Thymus (tissue), 11 donors: ENCODE results near the gene SF3B2. TPM values are rescaled to one million over a fixed set of nuclear protein-coding genes. Genes with fewer than 3 reads are reported as not detected.

ENCODE experiments used
- DNase-seq, 9 donors: peaks; one replicate each; pipeline ENCODE4 v3.0.0-alpha.2; 2013; ENCODE audit warnings: low spot score in 9 of 9, low read depth in 6 of 9, missing footprints in 1 of 9
- H3K27ac ChIP-seq, 2 donors: one replicate each; pipeline ENCODE4 v1.5.1; 2013; ENCODE audit warnings: control low read depth in 1 of 2, low read depth in 1 of 2, low read length in 1 of 2, mild to moderate bottlenecking in 1 of 2, moderate library complexity in 1 of 2
- H3K27me3 ChIP-seq, 2 donors: one replicate each; pipeline ENCODE4 v1.5.1; 2013; ENCODE audit warnings: low read length in 1 of 2; ENCODE audit not compliant: control insufficient read depth in 2 of 2, insufficient read depth in 1 of 2
- H3K36me3 ChIP-seq, 2 donors: one replicate each; pipeline ENCODE4 v1.5.1; 2013; ENCODE audit warnings: low read length in 1 of 2, mild to moderate bottlenecking in 1 of 2, moderate library complexity in 1 of 2; ENCODE audit not compliant: control insufficient read depth in 2 of 2, insufficient read depth in 2 of 2
- H3K4me1 ChIP-seq, 2 donors: one replicate each; pipeline ENCODE4 v1.5.1; 2013; ENCODE audit warnings: low read length in 2 of 2; ENCODE audit not compliant: control insufficient read depth in 2 of 2, insufficient read depth in 2 of 2
- H3K4me3 ChIP-seq, 2 donors: one replicate each; pipeline ENCODE4 v1.5.1; 2013; ENCODE audit warnings: low read length in 2 of 2, control low read depth in 1 of 2, mild to moderate bottlenecking in 1 of 2
- H3K9me3 ChIP-seq, 2 donors: one replicate each; pipeline ENCODE4 v1.5.1; 2013; ENCODE audit warnings: low read length in 1 of 2, mild to moderate bottlenecking in 1 of 2; ENCODE audit not compliant: control insufficient read depth in 2 of 2, insufficient read depth in 1 of 2
- WGBS: extraction: QIAGEN DNeasy Blood & Tissue Kit; methylation state at CpG from one replicate; pipeline ENCODE4 v1.1.7; 2013; 5-methylcytosine and 5-hydroxymethylcytosine counted together
- polyA plus RNA-seq: library from polyadenylated mRNA; stranded (reverse); fragments of 200-250 nt; gene quantifications from one replicate; pipeline ENCODE4 v1.2.3, GENCODE V29; 2013
- total RNA-seq: library from RNA; stranded (reverse); fragments of 120-200 nt; gene quantifications from one replicate; pipeline ENCODE4 v1.2.4, GENCODE V29; 2013
- donor health status: healthy.

Gene SF3B2
- total and polyA plus RNA-seq, 2 donors = 127 to 147 TPM

- H3K9me3 ChIP-seq = peaks cover 0 to 2% of the 10 kb centered on the region in 2 donors
- DNase-seq = no peak
- peaks cover 5 to 9% of the 10 kb centered on the region in 2 donors for H3K4me1 ChIP-seq
- no peaks in the 10 kb centered on the region for H3K27me3 ChIP-seq
- H3K36me3 ChIP-seq = no peaks in the 10 kb centered on the region
- 97% methylated on average over 81 of the region's 81 CpGs for WGBS
- H3K4me3 ChIP-seq = no peak overlapping the region
- H3K27ac ChIP-seq = no peak overlapping the region
Measured at GRCh38 chr11:66042227-66042995, 9.8 kb upstream of the SF3B2 start.

DNA sequence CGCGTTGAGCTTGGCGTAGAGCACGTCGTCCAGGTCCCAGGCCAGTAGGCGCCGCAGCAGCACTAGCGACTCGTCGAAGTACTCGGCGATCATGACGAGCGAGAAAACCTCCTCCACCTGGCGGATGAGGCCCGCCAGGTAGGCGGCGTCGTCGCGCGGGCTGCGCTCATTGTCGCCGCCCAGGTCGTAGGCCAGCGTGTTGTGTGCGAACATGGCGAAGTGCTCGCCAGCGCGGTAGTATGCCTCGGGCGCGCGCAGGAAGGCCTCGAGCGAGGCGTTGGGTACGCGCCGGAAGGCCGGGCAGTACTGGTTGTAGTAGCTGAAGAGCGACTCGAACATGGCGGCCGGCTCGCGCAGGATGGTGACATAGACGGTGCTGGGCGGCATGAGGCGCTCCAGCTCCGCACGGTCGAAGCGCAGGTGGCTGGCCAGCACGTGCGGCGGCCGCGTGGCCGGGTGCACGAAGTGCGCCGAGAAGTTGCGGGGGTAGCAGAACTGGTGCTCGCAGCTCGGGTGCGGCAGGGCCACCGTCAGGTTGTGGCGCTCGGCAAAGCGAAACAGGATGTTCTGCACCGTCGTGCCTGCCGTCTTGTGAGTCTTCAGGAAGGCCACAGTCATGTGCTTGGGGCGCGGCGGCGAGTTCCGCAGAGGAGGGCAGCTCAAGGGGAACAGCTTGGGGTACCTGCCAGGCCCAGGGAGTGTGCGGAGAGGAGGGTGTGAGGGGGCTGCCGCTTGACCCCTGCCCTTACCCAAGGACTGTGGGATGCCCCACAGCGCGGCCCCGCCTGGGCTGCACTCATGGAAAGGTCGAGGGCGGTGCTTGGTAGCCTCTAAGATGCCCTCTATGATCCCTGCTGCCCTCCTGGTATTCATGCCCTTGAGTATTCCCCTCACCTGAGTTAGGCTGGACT lies 8.9 kb upstream of the SF3B2 start:
- H3K4me1 ChIP-seq = peaks cover 5 to 9% of the 10 kb centered on the region in 2 donors
- peaks cover 0 to 5% of the 10 kb centered on the region in 2 donors for H3K27me3 ChIP-seq
- H3K4me3 ChIP-seq = no peak overlapping the region
- DNase-seq = no peak
- WGBS = 98% methylated on average over 88 of the region's 88 CpGs
- H3K9me3 ChIP-seq = no peaks in the 10 kb centered on the region
- no peaks in the 10 kb centered on the region for H3K36me3 ChIP-seq
- no peak overlapping the region for H3K27ac ChIP-seq

- H3K27me3 ChIP-seq = peaks cover 0 to 10% of the 10 kb centered on the region in 2 donors
- H3K4me3 ChIP-seq = no peak overlapping the region
- no peaks in the 10 kb centered on the region for H3K9me3 ChIP-seq
- 88% methylated on average over 6 of the region's 6 CpGs for WGBS
- DNase-seq = no peak
- no peak overlapping the region for H3K27ac ChIP-seq
- H3K36me3 ChIP-seq = no peaks in the 10 kb centered on the region
- H3K4me1 ChIP-seq = peaks cover 8 to 23% of the 10 kb centered on the region in 2 donors
Measured at GRCh38 chr11:66044757-66045156, 7.4 kb upstream of the SF3B2 start.

GRCh38 chr11:66045177-66045639 lies 7.0 kb upstream of the SF3B2 start:
- peak in 6 of 9 donors; percentile 72 to 89 (median 80) for DNase-seq
- Histone ChIP-seq H3K4me3 (no peak overlapping the region), H3K36me3 (no peaks in the 10 kb centered on the region), H3K27me3 (peaks cover 0 to 10% of the 10 kb centered on the region in 2 donors), H3K9me3 (no peaks in the 10 kb centered on the region), H3K27ac (no peak overlapping the region), H3K4me1 (peaks cover 8 to 27% of the 10 kb centered on the region in 2 donors)
- WGBS = 22% methylated on average over 11 of the region's 11 CpGs

GRCh38 chr11:66046901-66047300 lies 5.3 kb upstream of the SF3B2 start:
- Histone ChIP-seq H3K4me1 (peaks cover 8 to 40% of the 10 kb centered on the region in 2 donors), H3K36me3 (no peaks in the 10 kb centered on the region), H3K27me3 (peaks cover 0 to 10% of the 10 kb centered on the region in 2 donors), H3K9me3 (no peaks in the 10 kb centered on the region), H3K27ac (no peak overlapping the region), H3K4me3 (no peak overlapping the region)
- no peak for DNase-seq
- WGBS = over 99% methylated on average over 3 of the region's 3 CpGs

DNA sequence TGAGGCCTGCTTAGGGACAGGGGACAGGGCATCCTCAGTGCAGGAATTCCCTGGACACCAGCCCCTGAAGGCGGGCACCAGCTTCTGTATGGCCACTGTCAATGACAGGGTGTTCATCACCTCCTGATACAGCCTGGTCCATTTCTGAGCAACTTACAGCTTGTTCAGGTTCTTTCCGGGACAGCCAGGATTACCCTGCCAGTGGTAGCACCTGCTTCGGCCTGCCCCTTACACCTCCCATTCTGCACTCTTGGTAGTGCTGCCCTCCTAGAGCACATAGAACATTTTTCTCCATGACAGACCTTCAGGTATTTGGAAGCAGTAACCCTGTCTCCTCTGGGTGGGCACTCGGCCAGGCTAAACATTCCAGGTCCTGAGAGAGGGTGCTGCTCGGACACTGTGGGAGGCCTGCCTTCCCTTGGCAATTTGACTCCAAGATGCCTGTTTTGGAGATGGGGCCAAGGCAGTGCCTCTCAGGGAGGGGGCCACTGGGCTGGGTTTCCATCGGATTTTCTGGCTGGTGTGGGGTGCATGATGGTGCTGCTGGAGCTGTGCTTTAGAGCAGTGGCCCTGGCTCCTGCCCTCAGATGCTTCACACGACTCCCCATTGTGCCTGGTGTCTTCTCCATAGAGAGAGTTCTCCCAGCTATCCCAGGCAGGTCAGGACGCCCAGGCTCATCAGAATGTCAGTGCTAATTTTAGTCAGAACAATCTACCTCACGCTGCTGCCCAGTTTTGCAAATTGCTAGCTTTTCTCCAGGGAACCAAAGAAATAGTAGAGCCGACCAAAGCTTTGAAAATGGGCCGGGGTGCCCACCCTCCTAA lies 4.4 kb upstream of the SF3B2 start:
- peaks cover 0 to 10% of the 10 kb centered on the region in 2 donors for H3K27me3 ChIP-seq
- WGBS = 96% methylated on average over 11 of the region's 11 CpGs
- H3K4me3 ChIP-seq = no peak overlapping the region
- peaks cover 9 to 41% of the 10 kb centered on the region in 2 donors for H3K4me1 ChIP-seq
- H3K36me3 ChIP-seq = no peaks in the 10 kb centered on the region
- H3K9me3 ChIP-seq = peaks cover 0 to 4% of the 10 kb centered on the region in 2 donors
- H3K27ac ChIP-seq = no peak overlapping the region
- DNase-seq = no peak

DNA sequence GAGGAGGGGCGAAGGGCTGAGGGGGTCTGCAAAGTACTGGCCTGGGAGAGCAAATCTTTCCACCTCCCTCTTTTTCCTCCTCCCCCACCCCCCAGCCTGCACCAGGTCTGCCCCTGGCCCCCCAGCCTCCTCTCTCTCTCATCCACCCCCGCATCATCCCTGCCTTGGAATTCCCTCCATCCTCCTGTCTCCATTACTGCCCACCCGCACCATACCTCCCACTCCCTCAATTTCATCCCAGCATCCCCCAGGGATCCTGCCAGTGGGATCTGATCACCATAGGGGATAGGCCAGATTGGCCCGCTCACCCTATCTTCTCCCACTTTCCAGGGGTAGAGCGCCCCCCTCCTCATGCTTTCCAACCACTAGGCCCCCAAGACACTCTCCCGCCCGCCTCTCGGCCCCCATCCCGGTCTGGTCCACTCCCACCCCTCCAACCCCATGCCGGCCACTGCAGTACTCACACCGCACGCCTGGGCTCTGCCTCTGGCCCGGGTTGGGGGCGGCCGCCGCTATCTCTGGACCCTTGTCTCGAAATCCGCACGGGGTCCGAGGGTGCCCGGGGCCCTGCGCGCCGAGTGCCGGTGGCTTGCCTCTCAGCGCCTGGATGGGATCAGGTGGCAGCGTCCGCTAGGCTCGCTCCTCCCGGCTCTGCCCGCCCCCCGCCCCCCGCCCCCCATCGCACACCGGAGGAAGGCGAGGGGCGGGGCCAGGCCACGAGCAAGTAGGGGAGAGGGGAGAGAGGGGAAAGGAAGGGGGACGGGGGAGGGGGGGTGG lies 3.4 kb upstream of the SF3B2 start, which contains the start of gene GAL3ST3:
GAL3ST3 (minus strand) TSS at position 615 of the 777 bp plus-strand sequence. CDS start 3,746 bp downstream, outside the sequence.
- Histone ChIP-seq H3K4me3 (peak within 1 kb of the TSS; percentile 17 to 19), H3K9me3 (peaks cover 0 to 4% of the 10 kb centered on the region in 2 donors), H3K36me3 (peaks cover 0 to 8% of the 10 kb centered on the region in 2 donors), H3K4me1 (peaks cover 14 to 51% of the 10 kb centered on the region in 2 donors), H3K27ac (no peak within 1 kb of the TSS), H3K27me3 (peaks cover 0 to 10% of the 10 kb centered on the region in 2 donors)
- peak in 4 of 9 donors; percentile 48 to 80 (median 56) for DNase-seq
- WGBS = 18% methylated on average over 39 of the region's 39 CpGs
